Erythroblast (primary cell): ENCODE results near the gene PAK1.

Experiments used
- GATA1 ChIP-seq: IDR thresholded peaks from 2 replicates; pipeline ENCODE4 v1.6.1; 2011; ENCODE audit warnings: low read depth, mild to moderate bottlenecking, control low read depth, low read length, moderate library complexity
- POLR2A ChIP-seq: IDR thresholded peaks from 2 replicates; pipeline ENCODE4 v1.6.1; 2011; ENCODE audit warnings: mild to moderate bottlenecking, low read length

- TF ChIP-seq POLR2A (no peak), GATA1 (no peak)
Observed at GRCh38 chr11:77502346-77502905, 28.5 kb upstream of the PAK1 start.
